WI38 (cell line): ENCODE measurements around the gene HOXA4.

Source experiments
- H3K4me3 ChIP-seq: 2 replicates; pipeline ENCODE4 v1.5.1; 2011; ENCODE audit warnings: low read depth, mild to moderate bottlenecking, control low read depth, low read length
- CTCF ChIP-seq: IDR thresholded peaks from 2 replicates; pipeline ENCODE4 v1.5.1; 2012; ENCODE audit warnings: low read depth, mild to moderate bottlenecking, control low read depth, low read length

Gene HOXA4

GRCh38 chr7:27088002-27088922 is 42.3 kb downstream of the HOXA4 start:
- no peak overlapping the region for H3K4me3 ChIP-seq
- TF ChIP-seq CTCF = no peak

- no peak overlapping the region for H3K4me3 ChIP-seq
Observed at GRCh38 chr7:27083646-27084045, 46.9 kb downstream of the HOXA4 start.

GRCh38 chr7:27082171-27082570 is 48.4 kb downstream of the HOXA4 start:
- no peak overlapping the region for H3K4me3 ChIP-seq
- TF ChIP-seq CTCF = no peak

More at GRCh38 chr7:27083646-27084045, 46.9 kb downstream of the HOXA4 start:
- no peak for TF ChIP-seq CTCF

GRCh38 chr7:27080844-27081436 is 49.6 kb downstream of the HOXA4 start:
- TF ChIP-seq CTCF = no peak
- no peak overlapping the region for H3K4me3 ChIP-seq

GRCh38 chr7:27079234-27079975 is 51.2 kb downstream of the HOXA4 start:
- no peak for TF ChIP-seq CTCF
- no peak overlapping the region for H3K4me3 ChIP-seq

- TF ChIP-seq CTCF = no peak
- H3K4me3 ChIP-seq = no peak overlapping the region
Observed at GRCh38 chr7:27078616-27079233, 51.8 kb downstream of the HOXA4 start.
